Measurements from ENCODE around the gene FIGNL1.
"Not testable (repeated sequence)": the region's sequence is repeated elsewhere in the genome, so short reads cannot be mapped to it uniquely, and the experiment has no call there.

Gene FIGNL1

GRCh38 chr7:50466815-50467585 lies 16.9 kb upstream of the FIGNL1 start:
- H3K4me3 ChIP-seq (ENCODE audit: control insufficient read depth, low read depth, low read length), result no peak overlapping the region
- DNase-seq (ENCODE audit: low read depth), result no peak
- no peak for TF ChIP-seq CTCF (IDR thresholded peaks at IDR 0.05; ENCODE audit: control insufficient read depth, insufficient read depth, low read depth, low read length, missing control alignments)

- TF ChIP-seq CTCF (IDR thresholded peaks at IDR 0.05; ENCODE audit: control insufficient read depth, insufficient read depth, low read depth, low read length, missing control alignments), result no peak
- H3K4me3 ChIP-seq (ENCODE audit: control insufficient read depth, low read depth, low read length), result no peak overlapping the region
- DNase-seq (ENCODE audit: low read depth), result no peak
These were observed 12.9 kb upstream of the FIGNL1 start for GRCh38 chr7:50463035-50463434.

GRCh38 chr7:50462361-50462760 lies 12.2 kb upstream of the FIGNL1 start:
- H3K4me3 ChIP-seq (ENCODE audit: control insufficient read depth, low read depth, low read length), result no peak overlapping the region
- DNase-seq (ENCODE audit: low read depth), result no peak
- TF ChIP-seq CTCF (IDR thresholded peaks at IDR 0.05; ENCODE audit: control insufficient read depth, insufficient read depth, low read depth, low read length, missing control alignments), result no peak

- no peak overlapping the region for H3K4me3 ChIP-seq (ENCODE audit: control insufficient read depth, low read depth, low read length)
- no peak for DNase-seq (ENCODE audit: low read depth)
- TF ChIP-seq CTCF (IDR thresholded peaks at IDR 0.05; ENCODE audit: control insufficient read depth, insufficient read depth, low read depth, low read length, missing control alignments), result no peak
These were observed 11.5 kb upstream of the FIGNL1 start for GRCh38 chr7:50461695-50462094.

- not testable (repeated sequence) for DNase-seq (ENCODE audit: low read depth); H3K4me3 ChIP-seq (ENCODE audit: control insufficient read depth, low read depth, low read length)
These were observed 9.0 kb upstream of the FIGNL1 start for GRCh38 chr7:50459183-50459582.

- not testable (repeated sequence) for DNase-seq (ENCODE audit: low read depth)
These were observed 8.5 kb upstream of the FIGNL1 start for GRCh38 chr7:50458651-50459050.

GRCh38 chr7:50456371-50457123 lies 6.4 kb upstream of the FIGNL1 start:
- H3K4me3 ChIP-seq (ENCODE audit: control insufficient read depth, low read depth, low read length), result no peak overlapping the region
- no peak for DNase-seq (ENCODE audit: low read depth)
- no peak for TF ChIP-seq CTCF (IDR thresholded peaks at IDR 0.05; ENCODE audit: control insufficient read depth, insufficient read depth, low read depth, low read length, missing control alignments)

More at GRCh38 chr7:50458651-50459050, 8.5 kb upstream of the FIGNL1 start:
- not testable (repeated sequence) for H3K4me3 ChIP-seq (ENCODE audit: control insufficient read depth, low read depth, low read length)
